GM12878 (cell line): ENCODE data around the gene TSTD2.

Experiments
- HDGF ChIP-seq: fragments of 450-650 bp; IDR thresholded peaks from 2 replicates; pipeline ENCODE4 v1.6.1; 2016; ENCODE audit warnings: antibody characterized with exemption
- TF ChIP-seq, protein P1 (sequence below): IDR thresholded peaks from 2 replicates; pipeline ENCODE4 v1.6.1; 2011; ENCODE audit warnings: low read depth, mild to moderate bottlenecking, low read length, moderate library complexity, borderline replicate concordance; ENCODE audit errors: extremely low read depth
- TF ChIP-seq, protein P2 (sequence below), 3 experiments: IDR thresholded peaks in 2 of 3; conservative IDR thresholded peaks in 1 of 3; 2 replicates each; pipeline ENCODE4 v1.5.1; 2011; ENCODE audit warnings: low read depth in 3 of 3, low read length in 3 of 3, mild to moderate bottlenecking in 3 of 3, control low read depth in 2 of 3, moderate library complexity in 2 of 3, inconsistent platforms in 1 of 3, mixed read lengths in 1 of 3; ENCODE audit not compliant: control insufficient read depth in 2 of 3, insufficient read depth in 1 of 3; ENCODE audit errors: extremely low read depth in 1 of 3

DNA sequence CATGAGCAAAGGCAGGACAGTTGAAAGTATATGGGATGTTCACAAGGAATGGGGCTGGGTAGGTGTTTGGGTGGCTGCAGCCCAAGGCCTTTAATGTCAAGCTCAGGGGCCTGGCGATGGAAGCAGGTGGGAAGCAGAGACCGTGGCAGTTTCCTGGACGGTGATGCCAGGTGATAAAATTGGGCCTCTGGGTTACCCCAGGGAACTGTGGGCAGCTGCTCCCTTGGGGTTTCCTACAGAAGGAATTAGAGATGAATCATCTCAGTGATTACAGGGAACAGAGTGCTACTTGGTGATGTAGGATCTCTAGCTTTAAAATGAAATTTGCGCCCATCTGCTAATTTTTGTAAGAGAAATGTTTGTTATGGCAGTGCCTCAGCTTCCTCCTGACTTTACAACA, 39.2 kb downstream of the TSTD2 start:
- TF ChIP-seq, protein P1, sequence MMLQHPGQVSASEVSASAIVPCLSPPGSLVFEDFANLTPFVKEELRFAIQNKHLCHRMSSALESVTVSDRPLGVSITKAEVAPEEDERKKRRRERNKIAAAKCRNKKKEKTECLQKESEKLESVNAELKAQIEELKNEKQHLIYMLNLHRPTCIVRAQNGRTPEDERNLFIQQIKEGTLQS = no peak
- no peak for TF ChIP-seq HDGF
- TF ChIP-seq, protein P2, sequence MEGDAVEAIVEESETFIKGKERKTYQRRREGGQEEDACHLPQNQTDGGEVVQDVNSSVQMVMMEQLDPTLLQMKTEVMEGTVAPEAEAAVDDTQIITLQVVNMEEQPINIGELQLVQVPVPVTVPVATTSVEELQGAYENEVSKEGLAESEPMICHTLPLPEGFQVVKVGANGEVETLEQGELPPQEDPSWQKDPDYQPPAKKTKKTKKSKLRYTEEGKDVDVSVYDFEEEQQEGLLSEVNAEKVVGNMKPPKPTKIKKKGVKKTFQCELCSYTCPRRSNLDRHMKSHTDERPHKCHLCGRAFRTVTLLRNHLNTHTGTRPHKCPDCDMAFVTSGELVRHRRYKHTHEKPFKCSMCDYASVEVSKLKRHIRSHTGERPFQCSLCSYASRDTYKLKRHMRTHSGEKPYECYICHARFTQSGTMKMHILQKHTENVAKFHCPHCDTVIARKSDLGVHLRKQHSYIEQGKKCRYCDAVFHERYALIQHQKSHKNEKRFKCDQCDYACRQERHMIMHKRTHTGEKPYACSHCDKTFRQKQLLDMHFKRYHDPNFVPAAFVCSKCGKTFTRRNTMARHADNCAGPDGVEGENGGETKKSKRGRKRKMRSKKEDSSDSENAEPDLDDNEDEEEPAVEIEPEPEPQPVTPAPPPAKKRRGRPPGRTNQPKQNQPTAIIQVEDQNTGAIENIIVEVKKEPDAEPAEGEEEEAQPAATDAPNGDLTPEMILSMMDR (IDR thresholded peaks at IDR 0.05 in 2 of 3, conservative IDR thresholded peaks at IDR 0.05 in 1 of 3; ENCODE audit: control insufficient read depth in 2 of 3, extremely low read depth in 1 of 3, insufficient read depth in 1 of 3, low read depth in 3 of 3, low read length in 3 of 3) = no peak
